Prostate gland (tissue), 2 donors: ENCODE results near the gene NRF1. TPM values are rescaled to one million over a fixed set of nuclear protein-coding genes. Genes with fewer than 3 reads are reported as not detected.
"Not testable (repeated sequence)": the region's sequence is repeated elsewhere in the genome, so short reads cannot be mapped to it uniquely, and the experiment has no call there.

Experiments
- DNase-seq: peaks from one replicate; pipeline ENCODE4 v3.0.0-alpha.2; 2019; ENCODE audit warnings: low spot score
- H3K27ac ChIP-seq, 2 donors: fragments of 200-600 bp; sonication (generic); 2 replicates each; pipeline ENCODE4 v1.5.1; 2017 to 2019
- H3K27me3 ChIP-seq: fragments of 200-600 bp; sonication (generic); replicated peaks from 2 replicates; pipeline ENCODE4 v1.5.1; 2019; ENCODE audit not compliant: insufficient read depth
- H3K36me3 ChIP-seq, 2 donors: fragments of 200-600 bp; sonication (generic); 1 replicate in 1 of 2; 2 replicates in 1 of 2; pipeline versions ENCODE4 v1.5.1 to v1.8.1; 2017 to 2019
- H3K4me1 ChIP-seq: fragments of 200-600 bp; sonication (generic); replicated peaks from 2 replicates; pipeline ENCODE4 v1.5.1; 2019
- H3K4me3 ChIP-seq, 2 donors: fragments of 200-600 bp; sonication (generic); 2 replicates each; pipeline ENCODE4 v1.5.1; 2017 to 2019
- H3K9me3 ChIP-seq: fragments of 200-600 bp; sonication (generic); 2 replicates; pipeline ENCODE4 v1.5.1; 2017
- POLR2A ChIP-seq: fragments of 450-650 bp; IDR thresholded peaks from one replicate; pipeline ENCODE4 v1.6.1; 2016; ENCODE audit warnings: antibody characterized with exemption, mild to moderate bottlenecking
- POLR2AphosphoS5 ChIP-seq: sonication (generic); formaldehyde crosslinking; IDR thresholded peaks from one replicate; pipeline ENCODE4 v1.6.1; 2017; ENCODE audit warnings: antibody characterized with exemption
- WGBS: methylation state at CpG from one replicate; pipeline ENCODE4 v1.1.5; 2018; 5-methylcytosine and 5-hydroxymethylcytosine counted together
- intact Hi-C: fragments of 100-400 bp; cut with DNase I; formaldehyde crosslinking; loops from one replicate; pipeline ENCODE4 v1.14.2; 2022
- total RNA-seq, 2 donors: library from RNA; depleted of rRNA; stranded (reverse); fragments of >200 nt; gene quantifications; one replicate each; pipeline ENCODE4 v1.1.0, GENCODE V29; 2016
- TF ChIP-seq, protein P1 (sequence below), 4 experiments: fragments of 200-600 bp in 2 of 4; fragments of 450-650 bp in 2 of 4; sonication (generic) in 2 of 4; IDR thresholded peaks; 1 replicate in 3 of 4; 2 replicates in 1 of 4; pipeline ENCODE4 v1.5.1; 2016 to 2019; ENCODE audit warnings: antibody characterized with exemption in 4 of 4, mild to moderate bottlenecking in 2 of 4, moderate library complexity in 2 of 4

The NRF1 gene
- total RNA-seq, 2 donors from 2014 or later: 22.3 to 27.0 TPM

DNA sequence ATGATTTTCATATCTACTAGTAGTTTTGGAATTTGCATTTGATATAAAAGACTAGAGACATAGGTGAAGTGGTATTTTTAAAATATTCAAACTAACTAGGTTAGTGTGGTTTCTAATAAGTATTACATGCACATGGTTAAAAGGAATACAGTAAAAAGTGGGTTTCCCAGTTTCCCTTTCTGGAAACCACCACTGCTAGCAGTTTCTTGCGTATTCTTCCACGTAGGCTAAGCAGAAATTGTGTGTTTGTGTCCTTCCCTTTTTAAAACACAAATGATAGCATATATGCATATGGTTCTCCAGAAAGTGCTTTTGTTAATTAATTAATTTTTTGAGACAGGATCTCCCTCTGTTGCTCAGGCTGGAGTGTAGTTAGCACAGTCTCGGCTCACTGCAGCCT lies 15.4 kb downstream of the NRF1 start:
- 96% methylated on average over 3 of the region's 3 CpGs for WGBS
- Histone ChIP-seq H3K27me3 (no peaks in the 10 kb centered on the region), H3K4me3 (no peak overlapping the region), H3K27ac (no peak overlapping the region), H3K36me3 (no peaks in the 10 kb centered on the region), H3K9me3 (no peaks in the 10 kb centered on the region), H3K4me1 (no peaks in the 10 kb centered on the region)
- intact Hi-C loops: no loop called here
- DNase-seq: no peak
- no peak for TF ChIP-seq POLR2AphosphoS5
- TF ChIP-seq POLR2A: no peak
- TF ChIP-seq, protein P1, sequence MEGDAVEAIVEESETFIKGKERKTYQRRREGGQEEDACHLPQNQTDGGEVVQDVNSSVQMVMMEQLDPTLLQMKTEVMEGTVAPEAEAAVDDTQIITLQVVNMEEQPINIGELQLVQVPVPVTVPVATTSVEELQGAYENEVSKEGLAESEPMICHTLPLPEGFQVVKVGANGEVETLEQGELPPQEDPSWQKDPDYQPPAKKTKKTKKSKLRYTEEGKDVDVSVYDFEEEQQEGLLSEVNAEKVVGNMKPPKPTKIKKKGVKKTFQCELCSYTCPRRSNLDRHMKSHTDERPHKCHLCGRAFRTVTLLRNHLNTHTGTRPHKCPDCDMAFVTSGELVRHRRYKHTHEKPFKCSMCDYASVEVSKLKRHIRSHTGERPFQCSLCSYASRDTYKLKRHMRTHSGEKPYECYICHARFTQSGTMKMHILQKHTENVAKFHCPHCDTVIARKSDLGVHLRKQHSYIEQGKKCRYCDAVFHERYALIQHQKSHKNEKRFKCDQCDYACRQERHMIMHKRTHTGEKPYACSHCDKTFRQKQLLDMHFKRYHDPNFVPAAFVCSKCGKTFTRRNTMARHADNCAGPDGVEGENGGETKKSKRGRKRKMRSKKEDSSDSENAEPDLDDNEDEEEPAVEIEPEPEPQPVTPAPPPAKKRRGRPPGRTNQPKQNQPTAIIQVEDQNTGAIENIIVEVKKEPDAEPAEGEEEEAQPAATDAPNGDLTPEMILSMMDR (IDR thresholded peaks at IDR 0.05): no peak

DNA sequence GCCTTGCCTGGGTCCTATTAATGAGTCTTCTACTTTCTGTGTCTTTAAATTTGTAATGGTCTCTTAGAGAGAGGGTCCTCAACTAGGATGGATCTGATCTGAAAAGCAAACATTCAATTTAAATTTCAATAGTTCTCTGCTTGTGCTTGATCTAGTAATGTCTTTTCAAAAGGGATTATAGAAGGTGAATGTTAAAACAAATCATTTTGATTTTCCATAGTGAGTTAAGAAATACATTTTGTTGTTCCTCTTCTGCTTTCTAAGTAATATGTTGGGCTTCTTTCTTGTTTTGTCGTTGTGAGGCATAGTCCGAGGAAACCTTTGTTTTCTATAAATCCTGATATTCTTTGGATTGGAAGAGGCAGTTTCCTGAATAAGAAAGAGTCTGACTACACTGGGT lies 18.8 kb downstream of the NRF1 start:
- DNase-seq: no peak

DNA sequence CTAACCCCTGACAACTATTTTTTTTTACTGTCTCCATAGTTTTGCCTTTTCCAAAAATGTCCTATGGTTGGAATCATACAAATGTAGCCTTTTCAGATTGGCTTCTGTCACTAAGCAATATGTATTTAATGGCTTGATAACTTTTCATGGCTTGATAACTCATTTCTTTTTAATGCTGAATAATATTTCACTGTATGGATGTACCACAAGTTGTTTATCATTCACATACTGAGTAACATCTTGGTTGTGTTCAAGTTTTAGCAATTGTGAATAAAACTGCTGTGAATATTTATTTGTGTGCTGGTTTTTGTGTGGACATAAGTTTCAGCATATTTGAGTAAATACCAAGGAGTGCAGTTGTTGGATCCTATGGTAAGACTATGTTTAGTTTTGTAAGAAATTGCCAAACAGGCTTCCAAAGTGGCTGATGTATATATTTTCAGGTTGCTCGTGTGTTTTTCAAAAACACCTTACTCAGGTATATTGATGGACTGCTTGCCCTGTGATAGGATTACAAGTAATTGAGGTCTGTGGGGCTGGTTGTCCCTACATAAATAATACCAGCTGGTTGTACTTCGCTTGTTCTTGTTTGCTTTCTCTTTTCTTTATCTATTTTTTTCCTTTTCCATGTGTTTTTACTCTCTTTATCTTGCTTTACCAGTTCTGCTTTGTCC lies 23.0 kb downstream of the NRF1 start:
- H3K4me1 ChIP-seq: no peaks in the 10 kb centered on the region
- TF ChIP-seq POLR2A (no peak), POLR2AphosphoS5 (no peak)
- TF ChIP-seq, protein P1 (IDR thresholded peaks at IDR 0.05): no peak
- 86% methylated on average over 2 of the region's 2 CpGs for WGBS
- H3K27me3 ChIP-seq: no peaks in the 10 kb centered on the region
- H3K9me3 ChIP-seq: no peaks in the 10 kb centered on the region
- H3K36me3 ChIP-seq: no peaks in the 10 kb centered on the region
- no peak for DNase-seq
- no peak overlapping the region for H3K27ac ChIP-seq
- H3K4me3 ChIP-seq: no peak overlapping the region
- intact Hi-C loops: no loop called here

More for the DNA sequence above, 18.8 kb downstream of the NRF1 start:
- H3K4me1 ChIP-seq: no peaks in the 10 kb centered on the region
- no peaks in the 10 kb centered on the region for H3K27me3 ChIP-seq
- 56% methylated on average over 2 of the region's 2 CpGs for WGBS
- H3K27ac ChIP-seq: no peak overlapping the region
- no peak overlapping the region for H3K4me3 ChIP-seq
- no peaks in the 10 kb centered on the region for H3K36me3 ChIP-seq
- no peaks in the 10 kb centered on the region for H3K9me3 ChIP-seq
- TF ChIP-seq POLR2A (no peak), POLR2AphosphoS5 (no peak)
- TF ChIP-seq, protein P1 (IDR thresholded peaks at IDR 0.05): no peak
- intact Hi-C loops: no loop called here

DNA sequence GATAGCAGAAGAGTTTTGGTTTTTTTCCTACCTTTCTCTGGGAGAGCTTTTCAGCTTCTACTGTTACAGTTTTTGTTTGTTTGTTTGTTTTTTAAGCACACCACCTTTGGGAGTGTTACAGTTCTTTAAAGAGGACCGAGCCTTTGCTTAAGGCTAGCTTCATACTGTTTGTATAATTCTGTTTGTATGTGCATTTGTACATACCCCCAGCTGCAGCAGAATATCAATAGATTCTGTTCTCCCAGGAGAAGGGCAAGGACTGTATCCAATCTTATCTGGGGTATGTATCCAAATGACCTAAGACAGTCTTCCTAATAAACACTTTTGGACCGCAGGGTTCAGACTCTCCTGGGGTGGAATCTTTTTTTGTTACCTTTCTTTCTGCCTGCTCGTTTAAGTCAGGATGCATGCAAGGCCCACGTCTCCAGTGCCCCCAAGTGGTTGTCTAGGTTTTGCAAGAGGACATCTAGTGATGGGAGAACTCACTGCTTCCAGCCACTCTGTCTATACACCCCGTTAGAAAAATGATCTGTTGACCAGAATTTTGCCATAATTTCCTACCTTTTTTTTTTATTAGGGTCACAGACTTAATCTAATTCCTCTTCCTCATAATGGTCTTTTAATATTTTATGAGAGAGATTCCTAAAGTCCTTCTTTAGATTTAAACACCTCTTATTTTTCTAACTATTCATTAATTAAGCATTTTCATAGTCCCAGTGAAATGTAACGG lies 23.9 kb downstream of the NRF1 start:
- TF ChIP-seq POLR2A: no peak
- TF ChIP-seq POLR2AphosphoS5: no peak
- TF ChIP-seq, protein P1 (IDR thresholded peaks at IDR 0.05): peak in 3 of 4 experiments; percentile 36 to 62 (median 50)
- peak; percentile 54 for DNase-seq
- no peak overlapping the region for H3K27ac ChIP-seq
- no peaks in the 10 kb centered on the region for H3K27me3 ChIP-seq
- intact Hi-C loops: no loop called here
- H3K4me3 ChIP-seq: no peak overlapping the region
- 21% methylated on average over 6 of the region's 6 CpGs for WGBS
- no peaks in the 10 kb centered on the region for H3K9me3 ChIP-seq
- H3K4me1 ChIP-seq: no peaks in the 10 kb centered on the region
- no peaks in the 10 kb centered on the region for H3K36me3 ChIP-seq

DNA sequence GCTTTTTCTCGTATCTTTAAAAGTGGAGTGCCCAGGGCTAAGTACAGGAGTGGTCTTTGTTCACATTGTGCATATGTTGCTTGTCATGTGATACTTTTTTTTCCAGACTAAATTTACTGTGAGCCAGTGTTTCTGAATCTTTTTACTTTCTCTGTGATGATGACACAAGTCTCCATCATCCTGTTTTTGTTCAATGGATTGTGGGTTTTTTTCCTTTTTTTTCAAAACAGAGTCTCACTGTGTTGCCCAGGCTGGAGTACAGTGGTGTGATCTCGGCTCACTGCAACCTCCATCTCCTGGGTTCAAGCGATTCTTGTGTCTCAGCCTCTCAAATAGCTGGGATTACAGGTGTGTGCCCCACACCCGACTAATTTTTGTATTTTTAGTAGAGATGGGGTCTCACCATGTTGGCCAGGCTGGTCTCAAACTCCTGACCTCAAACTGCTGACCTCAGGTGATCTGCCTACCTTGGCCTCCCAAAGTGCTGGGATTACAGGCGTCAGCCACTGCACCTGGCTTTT lies 24.6 kb downstream of the NRF1 start:
- intact Hi-C loops, H3K27me3 ChIP-seq, H3K4me1 ChIP-seq, DNase-seq, H3K27ac ChIP-seq, H3K9me3 ChIP-seq, H3K4me3 ChIP-seq, H3K36me3 ChIP-seq: not testable (repeated sequence)
- 82% methylated on average over 5 of the region's 5 CpGs for WGBS
